ENCODE data around the gene MYO7B. TPM values are rescaled to one million over a fixed set of nuclear protein-coding genes. Genes with fewer than 3 reads are reported as not detected.
"Not testable (repeated sequence)": the region's sequence is repeated elsewhere in the genome, so short reads cannot be mapped to it uniquely, and the experiment has no call there.

The MYO7B gene
- total RNA-seq, 1 donor from 2014 or later, result 0.04 TPM

DNA sequence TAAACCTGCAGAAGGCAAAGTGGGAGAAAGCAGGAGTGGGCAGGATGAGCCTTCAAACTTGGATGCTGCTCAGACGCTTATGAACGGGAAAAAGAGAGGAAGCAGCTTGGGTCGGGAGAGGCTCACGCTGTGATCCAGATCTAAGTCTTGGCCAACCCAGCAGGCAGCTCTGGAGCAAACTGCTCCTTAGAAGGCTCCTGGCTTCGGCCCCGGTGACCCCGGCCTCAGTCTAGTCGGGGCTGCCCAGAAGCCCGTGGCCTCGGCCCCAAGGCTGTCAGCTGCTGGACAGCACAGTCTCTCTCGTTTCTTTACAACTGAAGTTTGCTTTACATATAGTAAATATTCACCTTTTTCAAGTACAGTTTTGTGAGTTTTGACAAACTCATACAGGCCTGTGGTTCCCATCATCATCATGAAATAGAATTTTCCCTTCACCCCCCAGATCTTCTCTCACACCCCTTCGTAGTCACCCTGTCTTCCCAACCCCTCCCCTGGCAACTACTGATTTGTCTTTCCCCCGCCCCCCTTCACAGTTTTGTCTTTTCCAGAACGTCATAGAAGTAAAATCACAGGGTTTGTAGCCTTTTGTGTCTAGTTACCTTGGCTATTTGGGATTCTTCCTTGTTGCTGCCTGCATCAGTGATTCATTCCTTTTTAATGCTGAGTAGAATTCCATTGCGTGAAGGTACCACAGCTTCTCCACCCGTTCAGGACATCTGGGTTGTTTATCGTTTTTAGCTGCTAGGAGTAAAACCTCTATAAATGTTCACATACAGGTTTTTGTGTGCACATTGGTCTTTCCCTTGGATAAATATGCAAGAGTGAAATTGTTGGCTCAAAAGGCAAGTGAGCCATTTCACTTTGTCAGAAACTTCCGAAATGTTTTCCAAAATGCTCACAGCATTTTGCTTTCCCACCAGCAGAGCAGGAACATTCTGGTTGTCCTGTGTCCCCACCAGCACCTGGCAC, 35.1 kb downstream of the MYO7B start:
- peaks cover 2% of the 10 kb centered on the region for H3K4me1 Mint-ChIP-seq
- H3K27me3 Mint-ChIP-seq (ENCODE audit: low read depth), result peaks cover 5% of the 10 kb centered on the region
- H3K27ac Mint-ChIP-seq, result no peak overlapping the region
- TF ChIP-seq, protein P1, sequence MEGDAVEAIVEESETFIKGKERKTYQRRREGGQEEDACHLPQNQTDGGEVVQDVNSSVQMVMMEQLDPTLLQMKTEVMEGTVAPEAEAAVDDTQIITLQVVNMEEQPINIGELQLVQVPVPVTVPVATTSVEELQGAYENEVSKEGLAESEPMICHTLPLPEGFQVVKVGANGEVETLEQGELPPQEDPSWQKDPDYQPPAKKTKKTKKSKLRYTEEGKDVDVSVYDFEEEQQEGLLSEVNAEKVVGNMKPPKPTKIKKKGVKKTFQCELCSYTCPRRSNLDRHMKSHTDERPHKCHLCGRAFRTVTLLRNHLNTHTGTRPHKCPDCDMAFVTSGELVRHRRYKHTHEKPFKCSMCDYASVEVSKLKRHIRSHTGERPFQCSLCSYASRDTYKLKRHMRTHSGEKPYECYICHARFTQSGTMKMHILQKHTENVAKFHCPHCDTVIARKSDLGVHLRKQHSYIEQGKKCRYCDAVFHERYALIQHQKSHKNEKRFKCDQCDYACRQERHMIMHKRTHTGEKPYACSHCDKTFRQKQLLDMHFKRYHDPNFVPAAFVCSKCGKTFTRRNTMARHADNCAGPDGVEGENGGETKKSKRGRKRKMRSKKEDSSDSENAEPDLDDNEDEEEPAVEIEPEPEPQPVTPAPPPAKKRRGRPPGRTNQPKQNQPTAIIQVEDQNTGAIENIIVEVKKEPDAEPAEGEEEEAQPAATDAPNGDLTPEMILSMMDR (IDR thresholded peaks at IDR 0.05; ENCODE audit: unreplicated experiment), result no peak
- DNase-seq (ENCODE audit: low spot score in 2 of 2, unreplicated experiment in 2 of 2), result no peak
- H3K36me3 Mint-ChIP-seq, result no peaks in the 10 kb centered on the region
- no peaks in the 10 kb centered on the region for H3K9me3 Mint-ChIP-seq
- no peak overlapping the region for H3K4me3 Mint-ChIP-seq

DNA sequence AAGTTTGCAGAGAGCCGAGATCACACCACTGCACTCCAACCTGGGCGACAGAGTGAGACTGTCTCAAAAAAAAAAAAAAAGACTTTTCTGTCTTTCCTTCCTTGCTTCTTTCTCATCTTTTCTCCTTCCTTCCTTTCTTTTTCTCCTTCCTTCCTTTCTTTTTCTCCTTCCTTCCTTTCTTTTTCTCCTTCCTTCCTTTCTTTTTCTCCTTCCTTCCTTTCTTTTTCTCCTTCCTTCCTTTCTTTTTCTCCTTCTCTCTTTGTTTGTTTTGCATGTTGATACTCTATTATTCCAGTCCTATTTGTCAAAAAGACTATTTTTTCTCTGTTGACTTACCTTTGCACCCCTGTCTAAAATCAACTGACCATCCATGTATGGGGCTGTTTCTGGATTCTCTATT, 36.9 kb downstream of the MYO7B start:
- not testable (repeated sequence) for H3K27me3 Mint-ChIP-seq (ENCODE audit: low read depth); H3K27ac Mint-ChIP-seq; H3K9me3 Mint-ChIP-seq; H3K4me3 Mint-ChIP-seq; H3K36me3 Mint-ChIP-seq; DNase-seq (ENCODE audit: low spot score in 2 of 2, unreplicated experiment in 2 of 2)
- H3K4me1 Mint-ChIP-seq, result peaks cover 10% of the 10 kb centered on the region

DNA sequence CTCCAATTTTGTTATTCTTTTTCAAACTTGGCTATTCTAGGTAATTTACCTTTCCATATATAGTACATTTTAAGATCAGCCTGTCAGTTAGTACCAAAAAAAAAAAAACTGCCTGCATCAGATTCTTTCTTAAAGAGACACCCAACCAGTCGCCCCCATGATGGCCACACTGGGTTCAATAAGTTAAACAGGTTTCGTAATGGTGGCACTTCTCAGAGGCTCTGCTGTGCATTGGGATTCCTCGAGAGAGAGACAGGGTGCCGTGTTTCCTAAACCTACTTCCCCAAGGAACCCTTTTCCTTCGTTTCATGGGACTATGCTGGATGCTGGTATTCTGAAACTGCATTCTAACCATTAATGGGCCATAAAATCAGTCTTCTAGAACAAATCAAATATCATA, 37.4 kb downstream of the MYO7B start:
- Mint-ChIP-seq H3K4me3 (no peak overlapping the region), H3K9me3 (no peaks in the 10 kb centered on the region), H3K27ac (no peak overlapping the region), H3K4me1 (peaks cover 10% of the 10 kb centered on the region), H3K27me3 (ENCODE audit: low read depth) (peaks cover 5% of the 10 kb centered on the region), H3K36me3 (no peaks in the 10 kb centered on the region)
- DNase-seq (ENCODE audit: low spot score in 2 of 2, unreplicated experiment in 2 of 2), result no peak
- TF ChIP-seq, protein P1 (IDR thresholded peaks at IDR 0.05; ENCODE audit: unreplicated experiment), result no peak

DNA sequence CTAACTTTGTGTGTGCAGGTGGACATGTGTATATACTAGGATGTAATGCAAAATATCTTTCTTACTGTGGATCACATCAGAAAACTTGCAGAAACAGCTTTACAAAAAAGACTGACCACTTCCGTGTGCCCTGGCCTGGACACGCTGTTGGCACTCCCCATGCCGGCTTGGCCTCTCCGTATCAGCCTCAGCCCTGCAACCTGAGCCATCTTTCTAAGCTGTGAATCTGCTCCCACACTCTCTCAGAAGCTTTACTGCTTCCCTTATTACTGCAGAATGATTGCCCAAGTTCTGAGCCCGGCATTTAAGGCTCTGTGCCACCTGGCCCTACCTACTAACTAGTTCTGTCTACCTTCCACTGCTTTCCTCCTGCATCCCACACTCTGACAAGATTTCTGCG, 37.8 kb downstream of the MYO7B start:
- DNase-seq (ENCODE audit: low spot score in 2 of 2, unreplicated experiment in 2 of 2), result no peak
- Mint-ChIP-seq H3K36me3 (no peaks in the 10 kb centered on the region), H3K9me3 (no peaks in the 10 kb centered on the region), H3K4me3 (no peak overlapping the region), H3K27ac (no peak overlapping the region), H3K27me3 (ENCODE audit: low read depth) (peaks cover 5% of the 10 kb centered on the region), H3K4me1 (peaks cover 10% of the 10 kb centered on the region)
- TF ChIP-seq, protein P1 (IDR thresholded peaks at IDR 0.05; ENCODE audit: unreplicated experiment), result no peak

DNA sequence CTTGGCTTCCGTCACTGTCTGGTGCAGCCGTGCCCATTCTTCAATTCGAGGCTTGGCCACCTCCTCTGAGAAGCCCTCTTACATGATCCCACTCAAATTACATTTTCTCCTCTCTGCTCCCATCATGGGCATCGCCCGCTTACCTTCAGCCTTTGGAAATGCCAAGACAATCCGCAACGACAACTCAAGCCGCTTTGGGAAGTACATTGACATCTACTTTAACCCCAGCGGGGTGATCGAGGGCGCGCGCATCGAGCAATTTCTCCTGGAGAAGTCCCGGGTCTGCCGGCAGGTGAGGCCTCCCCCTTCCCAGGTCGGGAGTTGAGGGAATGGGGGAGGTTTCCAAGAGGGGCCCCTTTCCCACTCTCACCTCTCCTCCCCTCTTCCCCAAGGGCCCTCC, 38.3 kb downstream of the MYO7B start:
- Mint-ChIP-seq H3K4me1 (peaks cover 10% of the 10 kb centered on the region), H3K9me3 (no peaks in the 10 kb centered on the region), H3K4me3 (no peak overlapping the region), H3K36me3 (no peaks in the 10 kb centered on the region), H3K27me3 (ENCODE audit: low read depth) (peaks cover 5% of the 10 kb centered on the region), H3K27ac (no peak overlapping the region)
- DNase-seq (ENCODE audit: low spot score in 2 of 2, unreplicated experiment in 2 of 2), result no peak
- TF ChIP-seq, protein P1 (IDR thresholded peaks at IDR 0.05; ENCODE audit: unreplicated experiment), result no peak

DNA sequence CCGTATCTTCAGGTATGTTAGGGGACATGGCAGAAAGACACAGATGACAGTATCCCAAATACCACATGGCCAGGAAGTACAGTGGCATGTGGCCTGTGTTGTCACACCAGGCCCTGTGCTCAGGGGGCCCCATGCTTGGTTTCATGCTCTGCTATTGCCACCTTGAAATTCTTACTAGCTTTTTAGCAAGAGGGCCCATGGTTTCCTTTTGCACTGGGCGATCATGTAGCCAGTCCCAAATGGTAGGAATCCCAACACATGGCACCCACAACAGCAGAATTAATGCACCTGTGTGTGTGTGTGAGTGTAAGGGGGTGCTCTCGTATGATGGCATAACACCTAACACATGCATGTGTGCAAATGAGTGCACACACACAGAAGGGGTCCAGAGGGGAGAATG, 39.2 kb downstream of the MYO7B start:
- Mint-ChIP-seq H3K9me3 (no peaks in the 10 kb centered on the region), H3K27ac (no peak overlapping the region), H3K4me1 (peaks cover 10% of the 10 kb centered on the region), H3K4me3 (no peak overlapping the region), H3K36me3 (no peaks in the 10 kb centered on the region), H3K27me3 (ENCODE audit: low read depth) (peaks cover 5% of the 10 kb centered on the region)
- DNase-seq (ENCODE audit: low spot score in 2 of 2, unreplicated experiment in 2 of 2), result peak in 1 of 2 experiments; percentile 9
- TF ChIP-seq, protein P1 (IDR thresholded peaks at IDR 0.05; ENCODE audit: unreplicated experiment), result no peak

All from mesothelial cell of epicardium (in vitro differentiated cells).